Measurements from ENCODE around the gene VDR.

Gene VDR

GRCh38 chr12:47904713-47905709 is at the start of gene VDR:
VDR (minus strand) TSS chr12:47904994; CDS start chr12:47879113, 25,881 bp downstream.
- peak; percentile 41 to 61 for DNase-seq (ENCODE audit: low read depth in 1 of 2, low spot score in 1 of 2)

DNA sequence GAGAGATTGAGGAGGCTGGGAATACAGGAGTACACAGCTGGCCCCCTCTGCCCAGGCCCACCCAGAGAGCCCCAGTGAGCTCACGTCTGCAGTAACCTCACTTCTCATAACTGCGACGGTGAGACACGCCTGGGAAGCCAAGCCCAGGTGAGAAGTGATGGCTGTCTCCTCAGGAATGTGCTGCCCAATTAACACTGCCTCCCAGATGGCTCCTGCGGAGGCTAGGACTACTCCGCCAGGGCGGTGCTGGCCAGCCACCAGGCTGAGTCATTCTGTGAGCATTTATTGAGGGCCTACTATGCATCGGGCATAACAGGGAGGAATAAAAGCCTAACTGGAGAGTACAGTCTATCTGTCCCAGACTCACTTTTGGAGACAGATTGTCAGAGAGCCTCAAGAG is 49.3 kb upstream of the VDR start:
- no peak for DNase-seq (ENCODE audit: low read depth in 1 of 2, low spot score in 1 of 2)

DNA sequence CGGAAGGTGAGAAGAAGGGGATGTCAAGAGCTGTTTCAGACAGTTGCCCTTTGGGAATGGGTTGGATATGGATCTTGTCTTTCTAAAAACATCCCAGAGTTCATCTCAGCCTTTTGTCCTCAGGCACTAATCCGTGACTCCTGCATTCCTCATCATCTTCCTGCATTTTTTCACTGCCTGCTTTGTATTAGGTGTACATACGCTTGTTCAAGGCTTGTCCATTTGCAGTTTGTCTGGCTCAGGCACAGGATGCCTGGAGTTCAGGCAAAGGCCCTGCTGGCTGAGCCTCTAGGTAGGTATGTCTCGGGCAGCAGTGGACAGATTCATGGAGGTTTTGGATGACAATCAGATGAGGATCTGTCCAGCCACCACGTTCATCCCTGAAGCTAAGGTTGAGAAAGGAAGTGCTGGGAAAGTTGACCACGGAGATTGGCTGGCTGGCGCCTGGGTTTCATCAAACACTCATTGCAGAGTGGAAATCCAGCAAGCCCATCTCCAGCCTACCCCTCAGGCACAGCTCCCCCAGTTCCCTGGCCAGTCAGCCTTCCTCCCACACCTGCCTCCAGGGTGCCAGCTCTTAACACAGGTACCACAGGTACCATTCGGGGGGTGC is 46.2 kb upstream of the VDR start:
- DNase-seq (ENCODE audit: low read depth in 1 of 2, low spot score in 1 of 2): no peak

- DNase-seq (ENCODE audit: low read depth in 1 of 2, low spot score in 1 of 2): peak in 1 of 2 donors; percentile 27
These were observed 44.9 kb upstream of the VDR start for GRCh38 chr12:47949441-47950341.

- DNase-seq (ENCODE audit: low read depth in 1 of 2, low spot score in 1 of 2): no peak
These were observed 42.5 kb upstream of the VDR start for GRCh38 chr12:47947341-47947740.

DNA sequence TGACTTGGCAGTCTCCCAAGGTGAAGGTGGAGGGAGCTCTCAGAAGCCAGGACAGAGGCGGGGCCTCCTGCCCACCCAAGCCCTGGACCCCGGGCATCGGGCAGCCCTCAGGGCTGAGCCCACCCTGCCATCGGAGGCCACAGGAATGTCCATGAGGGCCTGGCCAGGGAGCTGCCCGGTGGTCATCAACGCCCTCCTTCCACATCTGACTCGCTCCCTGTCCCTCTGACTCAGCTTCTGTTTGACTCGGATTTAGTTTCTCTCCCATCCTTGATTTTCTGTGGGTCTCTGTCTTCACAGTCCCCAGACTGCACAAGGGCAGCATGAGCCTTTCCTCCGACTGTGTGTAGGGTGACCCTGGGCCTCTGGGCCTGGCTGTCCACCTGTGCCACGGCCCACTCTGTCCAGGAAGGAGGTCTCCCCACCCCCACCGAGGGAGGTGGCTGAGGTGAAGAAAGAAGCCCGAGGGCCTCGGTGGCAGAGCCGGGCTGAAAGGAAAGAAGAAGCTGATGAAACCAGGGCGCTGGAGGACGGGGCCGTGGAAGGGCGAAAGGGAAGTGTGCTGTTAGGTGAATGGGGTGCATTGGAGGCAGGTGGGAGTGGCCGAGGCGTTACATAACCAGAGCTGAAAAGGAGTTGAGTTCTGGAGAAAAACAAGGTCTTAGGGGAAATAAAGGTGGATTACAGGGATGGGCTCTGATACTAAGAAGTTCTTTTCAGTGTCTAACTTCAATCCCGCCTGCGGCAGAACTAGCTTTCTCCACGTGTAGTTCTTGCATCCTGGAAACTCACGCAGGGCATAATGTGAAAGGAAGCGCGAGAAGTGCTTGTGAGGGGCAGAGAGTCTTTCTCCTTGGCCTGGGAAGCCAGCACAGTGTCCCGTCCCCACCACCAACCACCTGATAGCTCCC is 41.9 kb upstream of the VDR start:
- no peak for DNase-seq (ENCODE audit: low read depth in 1 of 2, low spot score in 1 of 2)

DNA sequence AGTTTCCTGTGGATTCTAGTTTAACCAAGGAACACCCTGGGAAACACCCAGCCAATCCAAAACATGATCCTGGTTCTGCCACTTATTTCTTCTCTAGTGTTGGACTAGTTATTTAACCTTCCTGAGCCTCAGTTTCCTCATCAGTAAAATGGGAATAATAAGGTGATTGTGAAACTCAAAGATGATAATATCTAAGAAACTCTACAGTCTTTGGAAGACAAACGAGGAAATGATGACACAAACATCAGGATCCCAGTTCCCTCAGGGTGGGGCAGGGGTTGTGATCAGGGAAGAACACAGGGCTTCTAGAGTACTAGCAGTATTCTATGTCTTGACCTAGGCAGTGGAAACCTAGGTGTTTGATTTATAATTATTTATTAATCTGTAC is 40.5 kb upstream of the VDR start:
- DNase-seq (ENCODE audit: low read depth in 1 of 2, low spot score in 1 of 2): no peak

DNA sequence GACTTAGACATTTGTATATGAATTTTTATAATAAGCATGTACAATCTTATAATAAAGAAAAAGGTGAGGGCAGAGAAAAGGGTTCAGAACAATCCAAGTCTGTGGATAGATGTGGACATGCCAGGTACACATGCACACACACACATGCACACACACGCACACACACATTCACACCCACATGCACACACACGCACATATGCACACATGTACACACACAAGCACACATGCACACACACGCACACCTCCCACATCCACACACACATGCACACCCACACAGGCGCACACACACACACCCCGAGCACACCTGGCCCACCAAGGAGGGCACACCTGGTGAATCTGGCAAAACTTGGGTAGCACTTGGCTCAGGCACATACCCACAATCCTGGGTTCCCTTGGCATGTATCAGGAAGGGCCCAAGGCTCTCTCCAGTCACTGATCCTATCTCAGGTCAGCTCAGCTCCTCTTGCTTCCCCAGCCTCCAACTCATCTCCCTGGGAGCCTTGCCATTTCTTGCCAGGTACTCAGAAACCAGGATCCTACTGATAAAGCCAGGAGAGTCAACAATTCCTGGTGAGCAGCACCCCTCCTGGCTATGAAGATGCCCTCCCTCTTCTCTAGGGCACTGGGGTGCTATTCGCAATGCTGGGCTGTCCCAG is 40.0 kb upstream of the VDR start:
- no peak for DNase-seq (ENCODE audit: low read depth in 1 of 2, low spot score in 1 of 2)

- no peak for DNase-seq (ENCODE audit: low read depth in 1 of 2, low spot score in 1 of 2)
These were observed 39.0 kb upstream of the VDR start for GRCh38 chr12:47943623-47944340.

DNA sequence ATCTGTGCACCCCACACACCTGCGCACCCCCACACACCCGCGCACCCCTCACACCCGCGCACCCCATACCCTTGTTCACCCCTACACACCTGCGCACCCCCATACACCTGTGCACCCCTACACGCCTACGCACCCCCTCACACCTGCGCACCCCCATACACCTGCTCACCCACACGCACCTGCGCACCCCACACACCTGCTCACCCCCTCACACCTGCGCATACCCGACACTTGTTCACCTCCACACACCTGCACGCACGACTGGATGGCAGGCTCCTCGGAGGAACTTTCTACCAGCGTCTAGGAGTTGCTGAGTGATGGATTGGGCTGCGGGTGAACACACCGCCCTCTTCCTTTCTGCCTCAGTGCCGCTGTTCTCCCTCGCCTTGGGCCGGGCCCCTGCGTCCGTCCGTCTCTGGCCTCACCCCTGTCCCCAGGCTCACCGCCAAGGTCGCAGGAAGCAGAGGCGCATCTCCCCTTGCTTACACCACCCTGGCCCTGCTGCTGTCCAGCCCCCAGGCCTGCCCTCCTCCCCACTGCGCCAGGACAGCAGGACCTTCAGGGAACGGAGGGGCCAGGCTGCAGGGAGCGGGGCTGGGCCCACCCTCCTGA is 37.9 kb upstream of the VDR start:
- DNase-seq (ENCODE audit: low read depth in 1 of 2, low spot score in 1 of 2): no peak

GRCh38 chr12:47941871-47942613 is 37.2 kb upstream of the VDR start:
- DNase-seq (ENCODE audit: low read depth in 1 of 2, low spot score in 1 of 2): no peak

- DNase-seq (ENCODE audit: low read depth in 1 of 2, low spot score in 1 of 2): no peak
These were observed 36.6 kb upstream of the VDR start for GRCh38 chr12:47941475-47941780.

- no peak for DNase-seq (ENCODE audit: low read depth in 1 of 2, low spot score in 1 of 2)
These were observed 36.1 kb upstream of the VDR start for GRCh38 chr12:47940773-47941474.

DNA sequence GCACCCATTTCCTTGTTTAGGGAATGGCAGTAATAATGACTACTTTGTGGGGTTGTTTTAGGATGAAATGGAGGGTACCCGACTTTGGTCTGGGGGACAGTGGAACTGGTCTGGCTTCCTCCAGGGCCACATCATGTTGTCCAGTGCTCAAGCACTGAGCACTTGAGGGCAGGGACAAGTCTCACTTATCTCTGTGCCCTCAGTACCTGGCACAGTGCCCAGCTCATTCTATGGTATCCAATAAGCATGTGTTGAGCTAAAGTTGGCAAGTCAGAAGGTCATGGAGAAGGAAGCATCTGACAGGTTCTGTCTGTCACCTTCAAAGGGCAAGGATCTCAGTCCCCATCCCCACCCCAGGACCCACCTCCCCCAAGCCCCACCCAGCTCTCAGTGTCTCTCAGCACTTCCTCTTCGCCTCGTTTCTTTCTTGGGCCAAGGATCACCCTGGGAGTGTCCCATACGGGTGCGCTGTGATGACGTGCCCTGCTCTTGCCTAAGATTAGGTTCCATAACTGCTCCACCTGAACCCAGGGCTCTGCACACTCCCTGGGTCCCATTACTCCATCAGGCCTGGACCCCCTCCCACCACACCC is 34.3 kb upstream of the VDR start:
- DNase-seq (ENCODE audit: low read depth in 1 of 2, low spot score in 1 of 2): no peak

GRCh38 chr12:47938594-47938993 is 33.8 kb upstream of the VDR start:
- no peak for DNase-seq (ENCODE audit: low read depth in 1 of 2, low spot score in 1 of 2)

GRCh38 chr12:47938093-47938492 is 33.3 kb upstream of the VDR start:
- no peak for DNase-seq (ENCODE audit: low read depth in 1 of 2, low spot score in 1 of 2)

- DNase-seq (ENCODE audit: low read depth in 1 of 2, low spot score in 1 of 2): no peak
These were observed 30.4 kb upstream of the VDR start for GRCh38 chr12:47935184-47935583.

Measured in activated T-helper 1 cell treated with anti-CD3 and anti-CD28 coated beads, Interleukin-2, amount 50 U/mL, for 16 hours (primary cell).